ENCODE data around the gene MLLT10.

DNA sequence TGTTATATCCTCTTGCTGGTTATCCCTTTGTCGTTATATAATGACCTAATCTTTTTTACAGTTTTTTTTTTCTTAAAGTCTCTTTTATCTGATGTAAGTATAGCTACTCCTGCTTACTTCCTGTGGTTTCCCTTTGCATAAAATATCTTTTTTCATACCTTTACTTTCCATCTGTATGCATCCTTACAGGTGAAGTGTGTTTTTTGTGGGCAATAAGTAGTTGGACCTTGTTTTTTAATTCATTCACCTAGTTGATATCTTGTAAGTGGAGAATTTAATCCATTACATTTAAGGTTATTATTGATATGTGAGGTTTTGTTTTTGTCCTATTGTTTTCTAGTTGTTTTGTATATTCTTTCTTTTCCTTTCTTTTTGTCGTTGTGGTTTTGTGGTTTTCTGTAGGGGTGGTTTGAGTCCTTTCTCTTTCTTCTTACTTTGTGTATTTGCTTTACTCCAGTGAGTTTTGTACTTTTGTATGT, 168.6 kb downstream of the MLLT10 start:
- TF ChIP-seq TCF12 (IDR thresholded peaks at IDR 0.05; ENCODE audit: low read depth, low read length): no peak
- TF ChIP-seq, protein P1, sequence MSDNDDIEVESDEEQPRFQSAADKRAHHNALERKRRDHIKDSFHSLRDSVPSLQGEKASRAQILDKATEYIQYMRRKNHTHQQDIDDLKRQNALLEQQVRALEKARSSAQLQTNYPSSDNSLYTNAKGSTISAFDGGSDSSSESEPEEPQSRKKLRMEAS (IDR thresholded peaks at IDR 0.05; ENCODE audit: low read depth, low read length): no peak
- TF ChIP-seq GABPA (IDR thresholded peaks at IDR 0.05; ENCODE audit: low read depth): peak; percentile 33; the same call in 1 of the 2 replicates
- TF ChIP-seq, protein P2, sequence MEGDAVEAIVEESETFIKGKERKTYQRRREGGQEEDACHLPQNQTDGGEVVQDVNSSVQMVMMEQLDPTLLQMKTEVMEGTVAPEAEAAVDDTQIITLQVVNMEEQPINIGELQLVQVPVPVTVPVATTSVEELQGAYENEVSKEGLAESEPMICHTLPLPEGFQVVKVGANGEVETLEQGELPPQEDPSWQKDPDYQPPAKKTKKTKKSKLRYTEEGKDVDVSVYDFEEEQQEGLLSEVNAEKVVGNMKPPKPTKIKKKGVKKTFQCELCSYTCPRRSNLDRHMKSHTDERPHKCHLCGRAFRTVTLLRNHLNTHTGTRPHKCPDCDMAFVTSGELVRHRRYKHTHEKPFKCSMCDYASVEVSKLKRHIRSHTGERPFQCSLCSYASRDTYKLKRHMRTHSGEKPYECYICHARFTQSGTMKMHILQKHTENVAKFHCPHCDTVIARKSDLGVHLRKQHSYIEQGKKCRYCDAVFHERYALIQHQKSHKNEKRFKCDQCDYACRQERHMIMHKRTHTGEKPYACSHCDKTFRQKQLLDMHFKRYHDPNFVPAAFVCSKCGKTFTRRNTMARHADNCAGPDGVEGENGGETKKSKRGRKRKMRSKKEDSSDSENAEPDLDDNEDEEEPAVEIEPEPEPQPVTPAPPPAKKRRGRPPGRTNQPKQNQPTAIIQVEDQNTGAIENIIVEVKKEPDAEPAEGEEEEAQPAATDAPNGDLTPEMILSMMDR (IDR thresholded peaks at IDR 0.05 in 2 of 3, conservative IDR thresholded peaks at IDR 0.05 in 1 of 3; ENCODE audit: control insufficient read depth in 2 of 3, extremely low read depth in 1 of 3, insufficient read depth in 1 of 3, low read depth in 3 of 3, low read length in 3 of 3): no peak
- no peak for TF ChIP-seq CBX3 (IDR thresholded peaks at IDR 0.05; ENCODE audit: borderline replicate concordance, low read depth)
- TF ChIP-seq RFX5 (IDR thresholded peaks at IDR 0.05; ENCODE audit: low read depth, low read length): no peak
- TF ChIP-seq SUZ12 (IDR thresholded peaks at IDR 0.05; ENCODE audit: unreplicated experiment): no peak
- TF ChIP-seq PAX5 (IDR thresholded peaks at IDR 0.05; ENCODE audit: borderline replicate concordance, low read depth, low read length): no peak

All from GM12878 (cell line).